Adrenal gland (tissue), 12 donors: Measurements from ENCODE around the gene ANKRD7. TPM values are rescaled to one million over a fixed set of nuclear protein-coding genes. Genes with fewer than 3 reads are reported as not detected.
A peak's percentile ranks its signal among the peaks of the same experiment; 100 is the strongest.

ENCODE experiments used
- DNase-seq, 7 donors: peaks; one replicate each; pipeline ENCODE4 v3.0.0-alpha.2; 2019 to 2020
- H3K27ac ChIP-seq, 5 donors: fragments of 200-600 bp; sonication (generic) in 4 of 5; 1 replicate in 3 of 5; 2 replicates in 2 of 5; pipeline versions ENCODE4 v1.5.1 to v1.8.0; 2016 to 2020; ENCODE audit warnings: mild to moderate bottlenecking in 1 of 5
- H3K27me3 ChIP-seq: fragments of 200-600 bp; 2 replicates; pipeline ENCODE4 v1.8.0; 2021
- H3K36me3 ChIP-seq, 2 donors: fragments of 200-600 bp; replicated peaks in 1 of 2; 1 replicate in 1 of 2; 2 replicates in 1 of 2; pipeline versions ENCODE4 v1.5.1 to v1.8.0; 2018 to 2022
- H3K4me1 ChIP-seq, 2 donors: fragments of 200-600 bp; replicated peaks in 1 of 2; 1 replicate in 1 of 2; 2 replicates in 1 of 2; pipeline versions ENCODE4 v1.5.1 to v1.8.0; 2018 to 2021
- H3K4me3 ChIP-seq, 4 donors: fragments of 200-600 bp; sonication (generic) in 3 of 4; one replicate each; pipeline ENCODE4 v1.5.1; 2016 to 2018
- H3K9me3 ChIP-seq, 3 donors: fragments of 200-600 bp; sonication (generic) in 1 of 3; replicated peaks in 1 of 3; 1 replicate in 2 of 3; 2 replicates in 1 of 3; pipeline versions ENCODE4 v1.5.1 to v1.8.0; 2016 to 2021
- POLR2A ChIP-seq, 2 donors: fragments of 450-650 bp; IDR thresholded peaks; one replicate each; pipeline ENCODE4 v1.6.1; 2017; ENCODE audit warnings: antibody characterized with exemption in 2 of 2, mild to moderate bottlenecking in 2 of 2, moderate library complexity in 1 of 2
- WGBS, 4 donors: extraction: QIAGEN DNeasy Blood & Tissue Kit in 2 of 4; methylation state at CpG; one replicate each; pipeline versions ENCODE4 v1.1.5 to v1.1.7; 2013 to 2017; 5-methylcytosine and 5-hydroxymethylcytosine counted together
- intact Hi-C, 2 donors: fragments of 100-400 bp; cut with DNase I; formaldehyde crosslinking; loops; one replicate each; pipeline versions ENCODE4 v1.14.1 to v1.15.0; 2022 to 2023
- polyA plus RNA-seq, 3 donors: library from polyadenylated mRNA; stranded (reverse); fragments of 200-250 nt in 2 of 3; fragments of 350-450 nt in 1 of 3; fragmentation: Illumina TruSeq in 1 of 3; extraction: RNeasy Lipid Tissue Mini Kit (QIAGEN cat#74804) in 1 of 3; gene quantifications; one replicate each; pipeline ENCODE4 v1.2.3, GENCODE V29; 2013 to 2014
- total RNA-seq, 9 donors: library from RNA; depleted of rRNA in 4 of 9; stranded (reverse); fragments of >200 nt in 4 of 9; fragments of 120-200 nt in 1 of 9; fragmentation: NEBNext Ultra II Directional in 1 of 9; extraction: Animal tissue kit (Norgen Biotek cat#: 25700) in 1 of 9; gene quantifications; one replicate each; pipeline versions ENCODE4 v1.1.0 to v1.2.4, GENCODE V29; 2013 to 2023
- TF ChIP-seq, protein P1 (sequence below), 6 experiments: fragments of 450-650 bp in 4 of 6; fragments of 200-600 bp in 2 of 6; sonication (generic) in 1 of 6; IDR thresholded peaks; 1 replicate in 5 of 6; 2 replicates in 1 of 6; pipeline versions ENCODE4 v1.5.1 to v1.8.0; 2016 to 2021; ENCODE audit warnings: antibody characterized with exemption in 6 of 6, mild to moderate bottlenecking in 2 of 6, moderate library complexity in 1 of 6
- donor health status: healthy with polysubstance abuse.
- donor health status: Bipolar disorder and iron deficiency.
- donor health status: DM: yes; HTN: yes; CAD: no.
- donor health status: DM: no; HTN: no; CAD: no.
- donor health status: DM: no; HTN: no; CAD: no.
- donor health status: DM: yes; HTN: yes; CAD: no.

Gene ANKRD7
- total and polyA plus RNA-seq, 12 donors = 0.48 to 9.4 (median 1.2) TPM; not detected in 1

DNA sequence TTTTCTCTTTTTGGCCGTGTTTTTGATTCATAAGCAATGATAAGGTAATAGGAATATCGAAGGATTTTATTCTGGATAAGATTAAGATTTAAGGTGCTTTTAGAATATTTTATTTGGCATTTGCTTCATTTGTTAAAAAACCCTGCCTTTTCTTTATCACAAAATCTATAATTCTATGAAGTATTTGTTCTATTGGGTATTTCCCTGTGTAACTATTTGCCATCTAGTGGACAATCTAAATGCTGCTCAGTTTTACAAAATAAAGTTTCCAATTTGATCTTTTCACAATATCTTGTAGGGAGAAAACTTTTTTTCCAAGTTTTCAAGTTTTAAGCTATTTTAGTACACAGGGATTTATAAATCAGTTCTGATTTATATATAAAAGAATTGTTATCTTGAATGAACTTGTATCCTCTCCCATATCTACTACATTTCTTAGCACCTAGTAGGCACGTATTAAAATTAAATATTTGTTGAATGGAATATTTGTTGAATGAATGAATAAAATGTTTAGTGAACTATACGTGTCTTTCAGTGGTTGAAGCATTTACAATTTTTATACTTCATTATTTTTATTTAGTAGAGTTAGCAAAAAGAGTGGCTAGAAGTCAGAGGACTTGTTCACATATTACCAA is 26.5 kb downstream of the ANKRD7 start:
- H3K9me3 ChIP-seq = no peaks in the 10 kb centered on the region
- intact Hi-C loops = no loop called here
- no peak overlapping the region for H3K27ac ChIP-seq
- no peak for TF ChIP-seq POLR2A (IDR thresholded peaks at IDR 0.05)
- TF ChIP-seq, protein P1, sequence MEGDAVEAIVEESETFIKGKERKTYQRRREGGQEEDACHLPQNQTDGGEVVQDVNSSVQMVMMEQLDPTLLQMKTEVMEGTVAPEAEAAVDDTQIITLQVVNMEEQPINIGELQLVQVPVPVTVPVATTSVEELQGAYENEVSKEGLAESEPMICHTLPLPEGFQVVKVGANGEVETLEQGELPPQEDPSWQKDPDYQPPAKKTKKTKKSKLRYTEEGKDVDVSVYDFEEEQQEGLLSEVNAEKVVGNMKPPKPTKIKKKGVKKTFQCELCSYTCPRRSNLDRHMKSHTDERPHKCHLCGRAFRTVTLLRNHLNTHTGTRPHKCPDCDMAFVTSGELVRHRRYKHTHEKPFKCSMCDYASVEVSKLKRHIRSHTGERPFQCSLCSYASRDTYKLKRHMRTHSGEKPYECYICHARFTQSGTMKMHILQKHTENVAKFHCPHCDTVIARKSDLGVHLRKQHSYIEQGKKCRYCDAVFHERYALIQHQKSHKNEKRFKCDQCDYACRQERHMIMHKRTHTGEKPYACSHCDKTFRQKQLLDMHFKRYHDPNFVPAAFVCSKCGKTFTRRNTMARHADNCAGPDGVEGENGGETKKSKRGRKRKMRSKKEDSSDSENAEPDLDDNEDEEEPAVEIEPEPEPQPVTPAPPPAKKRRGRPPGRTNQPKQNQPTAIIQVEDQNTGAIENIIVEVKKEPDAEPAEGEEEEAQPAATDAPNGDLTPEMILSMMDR (IDR thresholded peaks at IDR 0.05) = peak in 4 of 6 experiments; percentile 18 to 34 (median 24)
- no peaks in the 10 kb centered on the region for H3K27me3 ChIP-seq
- H3K36me3 ChIP-seq = no peaks in the 10 kb centered on the region
- DNase-seq = no peak
- H3K4me3 ChIP-seq = no peak overlapping the region
- WGBS, 4 donors = 78 to 90% (median 81%) methylated on average over 4 of the region's 4 CpGs
- no peaks in the 10 kb centered on the region for H3K4me1 ChIP-seq

GRCh38 chr7:118252087-118252486 is 27.6 kb downstream of the ANKRD7 start:
- 84 to 94% (median 87%) methylated on average over 1 of the region's 1 CpG for WGBS, 4 donors
- TF ChIP-seq, protein P1 (IDR thresholded peaks at IDR 0.05) = no peak
- no peak for TF ChIP-seq POLR2A (IDR thresholded peaks at IDR 0.05)
- no peaks in the 10 kb centered on the region for H3K9me3 ChIP-seq
- intact Hi-C loops = no loop called here
- no peak overlapping the region for H3K27ac ChIP-seq
- no peak overlapping the region for H3K4me3 ChIP-seq
- DNase-seq = no peak
- no peaks in the 10 kb centered on the region for H3K36me3 ChIP-seq
- no peaks in the 10 kb centered on the region for H3K4me1 ChIP-seq
- no peaks in the 10 kb centered on the region for H3K27me3 ChIP-seq

DNA sequence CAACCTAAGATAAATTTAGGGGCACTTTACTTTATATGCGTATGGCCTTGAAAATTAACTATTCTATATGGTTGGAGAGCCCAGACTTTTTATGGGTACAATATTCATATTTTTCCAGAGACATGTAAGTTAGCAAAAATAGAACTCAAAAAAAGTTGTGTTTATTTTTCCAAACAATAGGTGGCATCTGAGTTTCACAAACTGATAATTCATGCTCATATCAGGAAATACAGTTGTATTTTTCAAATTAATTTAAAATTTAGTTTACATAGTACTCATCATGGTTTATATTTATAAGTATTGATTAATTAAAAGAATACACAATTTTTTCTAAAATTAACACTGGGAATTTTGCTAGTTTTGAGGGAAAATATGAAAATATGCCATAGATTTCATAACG is 34.6 kb downstream of the ANKRD7 start:
- Histone ChIP-seq H3K27ac (no peak overlapping the region), H3K4me3 (no peak overlapping the region), H3K9me3 (no peaks in the 10 kb centered on the region), H3K27me3 (no peaks in the 10 kb centered on the region), H3K36me3 (no peaks in the 10 kb centered on the region), H3K4me1 (no peaks in the 10 kb centered on the region)
- intact Hi-C loops = no loop called here
- 74 to 79% (median 75%) methylated on average over 2 of the region's 2 CpGs for WGBS, 4 donors
- TF ChIP-seq, protein P1 (IDR thresholded peaks at IDR 0.05) = peak in 1 of 6 experiments; percentile 30
- no peak for TF ChIP-seq POLR2A (IDR thresholded peaks at IDR 0.05)
- no peak for DNase-seq

DNA sequence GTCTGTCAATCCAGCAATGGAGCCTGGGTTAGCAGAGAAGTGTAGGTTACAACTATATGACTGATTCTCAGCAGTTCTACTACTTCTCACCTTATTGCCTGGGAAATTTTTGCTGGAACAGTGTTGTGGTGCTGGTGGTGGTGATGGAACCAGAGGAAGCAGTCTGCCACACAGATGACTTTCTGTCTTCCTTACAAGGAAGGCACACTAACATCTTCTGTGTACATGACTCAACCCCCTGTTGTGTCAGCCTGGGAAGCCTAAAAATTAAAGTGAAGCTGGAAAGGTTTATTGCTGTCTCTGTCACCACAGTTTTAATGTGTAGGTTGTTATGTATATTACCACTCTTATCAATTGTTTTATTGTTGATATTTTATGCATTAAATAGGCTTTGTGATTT is 40.3 kb downstream of the ANKRD7 start:
- intact Hi-C loops = no loop called here
- H3K27me3 ChIP-seq = no peaks in the 10 kb centered on the region
- no peaks in the 10 kb centered on the region for H3K9me3 ChIP-seq
- no peaks in the 10 kb centered on the region for H3K36me3 ChIP-seq
- no peak overlapping the region for H3K4me3 ChIP-seq
- no peaks in the 10 kb centered on the region for H3K4me1 ChIP-seq
- H3K27ac ChIP-seq = no peak overlapping the region
- TF ChIP-seq, protein P1 (IDR thresholded peaks at IDR 0.05) = no peak
- no peak for TF ChIP-seq POLR2A (IDR thresholded peaks at IDR 0.05)
- no peak for DNase-seq
